Vagina (tissue), 2 donors: Measurements from ENCODE around the gene KRT9. TPM values are rescaled to one million over a fixed set of nuclear protein-coding genes. Genes with fewer than 3 reads are reported as not detected.

Experiments
- DNase-seq, 2 donors: peaks; one replicate each; pipeline ENCODE4 v3.0.0-alpha.2; 2017; ENCODE audit errors: extremely low spot score in 2 of 2
- H3K27ac ChIP-seq: fragments of 200-600 bp; sonication (generic); one replicate; pipeline ENCODE4 v1.5.1; 2019
- H3K27me3 ChIP-seq: fragments of 200-600 bp; sonication (generic); one replicate; pipeline ENCODE4 v1.5.1; 2019
- H3K36me3 ChIP-seq, 2 donors: fragments of 200-600 bp; sonication (generic); one replicate each; pipeline ENCODE4 v1.5.1; 2017 to 2019
- H3K4me1 ChIP-seq: fragments of 200-600 bp; sonication (generic); one replicate; pipeline ENCODE4 v1.5.1; 2019
- H3K4me3 ChIP-seq, 2 donors: fragments of 200-600 bp; sonication (generic); 1 replicate in 1 of 2; 2 replicates in 1 of 2; pipeline ENCODE4 v1.5.1; 2016 to 2019
- H3K9me3 ChIP-seq: fragments of 200-600 bp; sonication (generic); one replicate; pipeline ENCODE4 v1.5.1; 2019
- POLR2A ChIP-seq, 2 donors: fragments of 450-650 bp; IDR thresholded peaks; one replicate each; pipeline ENCODE4 v1.6.1; 2017; ENCODE audit warnings: antibody characterized with exemption in 2 of 2, mild to moderate bottlenecking in 2 of 2, moderate library complexity in 2 of 2
- POLR2AphosphoS5 ChIP-seq, 2 donors: sonication (generic); formaldehyde crosslinking; IDR thresholded peaks; one replicate each; pipeline ENCODE4 v1.9.0; 2017; ENCODE audit warnings: antibody characterized with exemption in 2 of 2, mild to moderate bottlenecking in 2 of 2, low read depth in 1 of 2; ENCODE audit not compliant: insufficient read depth in 1 of 2
- intact Hi-C: fragments of 100-400 bp; cut with DNase I; formaldehyde crosslinking; loops from one replicate; pipeline ENCODE4 v1.15.1; 2023
- total RNA-seq: library from RNA; depleted of rRNA; stranded (reverse); fragments of >200 nt; gene quantifications from one replicate; pipeline ENCODE4 v1.2.3, GENCODE V29; 2016
- TF ChIP-seq, protein P1 (sequence below), 3 experiments: fragments of 450-650 bp in 2 of 3; fragments of 200-600 bp in 1 of 3; sonication (generic) in 1 of 3; IDR thresholded peaks; one replicate each; pipeline ENCODE4 v1.5.1; 2017 to 2019; ENCODE audit warnings: antibody characterized with exemption in 3 of 3, mild to moderate bottlenecking in 2 of 3, moderate library complexity in 2 of 3

Gene KRT9
- total RNA-seq, 1 donor from 2014 or later = not detected

- TF ChIP-seq POLR2AphosphoS5 (IDR thresholded peaks at IDR 0.05; ENCODE audit: insufficient read depth in 1 of 2, low read depth in 1 of 2) (no peak), POLR2A (IDR thresholded peaks at IDR 0.05) (no peak)
- TF ChIP-seq, protein P1, sequence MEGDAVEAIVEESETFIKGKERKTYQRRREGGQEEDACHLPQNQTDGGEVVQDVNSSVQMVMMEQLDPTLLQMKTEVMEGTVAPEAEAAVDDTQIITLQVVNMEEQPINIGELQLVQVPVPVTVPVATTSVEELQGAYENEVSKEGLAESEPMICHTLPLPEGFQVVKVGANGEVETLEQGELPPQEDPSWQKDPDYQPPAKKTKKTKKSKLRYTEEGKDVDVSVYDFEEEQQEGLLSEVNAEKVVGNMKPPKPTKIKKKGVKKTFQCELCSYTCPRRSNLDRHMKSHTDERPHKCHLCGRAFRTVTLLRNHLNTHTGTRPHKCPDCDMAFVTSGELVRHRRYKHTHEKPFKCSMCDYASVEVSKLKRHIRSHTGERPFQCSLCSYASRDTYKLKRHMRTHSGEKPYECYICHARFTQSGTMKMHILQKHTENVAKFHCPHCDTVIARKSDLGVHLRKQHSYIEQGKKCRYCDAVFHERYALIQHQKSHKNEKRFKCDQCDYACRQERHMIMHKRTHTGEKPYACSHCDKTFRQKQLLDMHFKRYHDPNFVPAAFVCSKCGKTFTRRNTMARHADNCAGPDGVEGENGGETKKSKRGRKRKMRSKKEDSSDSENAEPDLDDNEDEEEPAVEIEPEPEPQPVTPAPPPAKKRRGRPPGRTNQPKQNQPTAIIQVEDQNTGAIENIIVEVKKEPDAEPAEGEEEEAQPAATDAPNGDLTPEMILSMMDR (IDR thresholded peaks at IDR 0.05) = no peak
- Histone ChIP-seq H3K27me3 (no peaks in the 10 kb centered on the region), H3K27ac (no peak overlapping the region), H3K4me1 (no peaks in the 10 kb centered on the region), H3K36me3 (no peaks in the 10 kb centered on the region), H3K9me3 (no peaks in the 10 kb centered on the region), H3K4me3 (no peak overlapping the region)
- DNase-seq = no peak
- intact Hi-C loops = no loop called here
Observed at GRCh38 chr17:41563607-41564170, 8.2 kb downstream of the KRT9 start.

DNA sequence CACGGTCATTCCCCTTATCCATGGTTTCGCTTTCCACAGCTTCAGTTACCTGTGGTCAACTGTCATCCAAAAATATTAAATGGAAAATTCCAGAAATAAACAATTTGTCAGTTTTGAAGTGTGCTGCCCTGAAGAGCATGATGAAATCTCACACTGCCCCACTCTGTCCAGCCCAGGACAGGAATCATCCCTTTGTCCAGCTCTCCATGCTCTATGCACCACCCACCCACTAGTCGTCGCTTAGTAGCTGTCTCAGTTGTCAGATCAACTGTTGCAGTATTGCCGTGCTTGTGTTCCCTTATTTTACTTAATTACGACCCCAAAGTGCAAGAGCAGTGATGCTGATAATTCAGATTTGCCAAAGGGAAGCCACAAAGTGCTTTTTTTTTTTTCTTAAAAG is 10.3 kb downstream of the KRT9 start:
- no peaks in the 10 kb centered on the region for H3K4me1 ChIP-seq
- DNase-seq = no peak
- H3K4me3 ChIP-seq = no peak overlapping the region
- H3K36me3 ChIP-seq = no peaks in the 10 kb centered on the region
- no peak overlapping the region for H3K27ac ChIP-seq
- H3K9me3 ChIP-seq = no peaks in the 10 kb centered on the region
- TF ChIP-seq, protein P1 (IDR thresholded peaks at IDR 0.05) = no peak
- TF ChIP-seq POLR2AphosphoS5 (IDR thresholded peaks at IDR 0.05; ENCODE audit: insufficient read depth in 1 of 2, low read depth in 1 of 2) (no peak), POLR2A (IDR thresholded peaks at IDR 0.05) (no peak)
- intact Hi-C loops = no loop called here
- no peaks in the 10 kb centered on the region for H3K27me3 ChIP-seq

DNA sequence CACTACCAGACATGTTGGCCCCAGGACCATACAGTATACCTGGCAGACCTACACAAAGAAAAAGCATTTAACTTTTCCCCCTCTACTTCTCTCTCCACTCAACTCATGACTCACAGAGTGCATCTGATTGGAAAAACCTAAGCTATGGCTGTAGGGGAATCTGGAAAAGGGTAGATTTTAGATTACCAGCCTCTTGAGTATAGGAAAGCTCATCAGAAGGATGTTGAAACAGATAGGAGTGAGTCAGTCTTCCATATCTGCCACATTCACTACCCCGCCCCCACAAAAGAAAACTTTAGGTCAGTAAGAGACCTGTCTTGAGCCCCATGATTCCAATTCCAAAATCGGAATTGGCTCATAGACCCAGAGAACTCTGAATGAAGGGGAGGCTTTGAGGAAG is 12.3 kb downstream of the KRT9 start:
- TF ChIP-seq POLR2AphosphoS5 (IDR thresholded peaks at IDR 0.05; ENCODE audit: insufficient read depth in 1 of 2, low read depth in 1 of 2) = no peak
- TF ChIP-seq POLR2A (IDR thresholded peaks at IDR 0.05) = no peak
- TF ChIP-seq, protein P1 (IDR thresholded peaks at IDR 0.05) = no peak
- Histone ChIP-seq H3K27ac (no peak overlapping the region), H3K36me3 (no peaks in the 10 kb centered on the region), H3K4me1 (no peaks in the 10 kb centered on the region), H3K9me3 (no peaks in the 10 kb centered on the region), H3K4me3 (no peak overlapping the region), H3K27me3 (no peaks in the 10 kb centered on the region)
- DNase-seq = no peak
- intact Hi-C loops = loop anchor here (10.0 kb wide), 1 partner anchor 645 kb away; no protein-coding TSS in a partner anchor

- Histone ChIP-seq H3K27ac (no peak overlapping the region), H3K4me1 (no peaks in the 10 kb centered on the region), H3K27me3 (no peaks in the 10 kb centered on the region), H3K4me3 (no peak overlapping the region), H3K9me3 (no peaks in the 10 kb centered on the region), H3K36me3 (no peaks in the 10 kb centered on the region)
- intact Hi-C loops = loop anchor here (10.0 kb wide), 1 partner anchor 642 kb away; no protein-coding TSS in a partner anchor
- no peak for DNase-seq
- TF ChIP-seq, protein P1 (IDR thresholded peaks at IDR 0.05) = no peak
- TF ChIP-seq POLR2A (IDR thresholded peaks at IDR 0.05) = no peak
- no peak for TF ChIP-seq POLR2AphosphoS5 (IDR thresholded peaks at IDR 0.05; ENCODE audit: insufficient read depth in 1 of 2, low read depth in 1 of 2)
Observed at GRCh38 chr17:41556931-41557330, 14.9 kb downstream of the KRT9 start.

- no peak for DNase-seq
- no peaks in the 10 kb centered on the region for H3K27me3 ChIP-seq
- TF ChIP-seq POLR2A (IDR thresholded peaks at IDR 0.05) (no peak), POLR2AphosphoS5 (IDR thresholded peaks at IDR 0.05; ENCODE audit: insufficient read depth in 1 of 2, low read depth in 1 of 2) (no peak)
- TF ChIP-seq, protein P1 (IDR thresholded peaks at IDR 0.05) = no peak
- no peak overlapping the region for H3K27ac ChIP-seq
- H3K4me1 ChIP-seq = no peaks in the 10 kb centered on the region
- intact Hi-C loops = loop anchor here (10.0 kb wide), 1 partner anchor 642 kb away; no protein-coding TSS in a partner anchor
- no peaks in the 10 kb centered on the region for H3K9me3 ChIP-seq
- H3K4me3 ChIP-seq = no peak overlapping the region
- no peaks in the 10 kb centered on the region for H3K36me3 ChIP-seq
Observed at GRCh38 chr17:41556306-41556705, 15.6 kb downstream of the KRT9 start.
